GM12878 (cell line): ENCODE results near the gene TOR1A. TPM values are rescaled to one million over a fixed set of nuclear protein-coding genes. Genes with fewer than 3 reads are reported as not detected.

Source experiments
- ATAC-seq: fragments of 200-7000 bp; cut with Tn5 transposase; 3 replicates; pipeline ENCODE4 v1.9.1; 2020; ENCODE audit warnings: mild to moderate bottlenecking, moderate library complexity
- BruUV-seq: library from RNA; stranded (reverse); fragments of 400-500 nt; replicated peaks from 2 replicates; lab custom pipeline; 2021; lab: Mats Ljungman, UMichigan
- CTCF ChIA-PET: fragments of 300-600 bp; sonication (Branson Sonifier 250); formaldehyde crosslinking; extraction: SDS; loops from one replicate; lab custom pipeline; 2021; ENCODE audit warnings: inconsistent platforms; lab: Yijun Ruan, JAX
- POLR2A ChIA-PET: fragments of 350-600 bp; formaldehyde crosslinking; extraction: SDS; loops from one replicate; lab custom pipeline; 2021; ENCODE audit warnings: inconsistent platforms; lab: Charles Lee
- RAD21 ChIA-PET: fragments of 300-600 bp; sonication (Branson Sonifier 250); formaldehyde crosslinking; loops from one replicate; lab custom pipeline; 2023; ENCODE audit warnings: antibody characterized with exemption; ENCODE audit not compliant: unreplicated experiment; lab: Charles Lee
- SMC1A ChIA-PET: fragments of 300-600 bp; sonication (Branson Sonifier 250); formaldehyde crosslinking; loops from one replicate; lab custom pipeline; 2023; ENCODE audit not compliant: unreplicated experiment, uncharacterized antibody; lab: Charles Lee
- DNase-seq: peaks from one replicate; pipeline ENCODE4 v3.0.0-alpha.2; 2011; ENCODE audit warnings: low read depth, low spot score
- FAIRE-seq: peaks from 3 replicates; lab custom pipeline; 2011; peaks lifted over from hg19 to GRCh38; lab: Jason Lieb, UNC
- H2AFZ ChIP-seq: 2 replicates; pipeline ENCODE4 v1.6.0; 2011; ENCODE audit warnings: low read depth, low read length, control low read depth; ENCODE audit not compliant: control insufficient read depth
- H3K27ac ChIP-seq: 2 replicates; pipeline ENCODE4 v1.5.1; 2011; ENCODE audit warnings: control low read depth; ENCODE audit not compliant: control insufficient read depth, insufficient read depth
- H3K27me3 ChIP-seq, 2 experiments: replicated peaks in 1 of 2; 2 replicates each; pipeline versions ENCODE4 v1.6.0 to v1.6.1; 2011; ENCODE audit warnings: low read length in 1 of 2; ENCODE audit not compliant: control insufficient read depth in 2 of 2, insufficient read depth in 2 of 2
- H3K36me3 ChIP-seq, 2 experiments: 2 replicates each; pipeline ENCODE4 v1.5.1; 2011; ENCODE audit warnings: low read length in 1 of 2; ENCODE audit not compliant: control insufficient read depth in 2 of 2, insufficient read depth in 2 of 2
- H3K4me1 ChIP-seq: 2 replicates; pipeline ENCODE4 v1.6.1; 2011; ENCODE audit warnings: mild to moderate bottlenecking, low read length, moderate library complexity, mixed read lengths; ENCODE audit not compliant: control insufficient read depth, insufficient read depth
- H3K4me2 ChIP-seq: 2 replicates; pipeline ENCODE4 v1.6.0; 2011; ENCODE audit warnings: control low read depth; ENCODE audit not compliant: control insufficient read depth, insufficient read depth
- H3K4me3 ChIP-seq: fragments of 200-600 bp; sonication (generic); 2 replicates; pipeline ENCODE4 v1.5.1; 2016
- H3K79me2 ChIP-seq: 2 replicates; pipeline ENCODE4 v1.6.0; 2011; ENCODE audit warnings: low read length; ENCODE audit not compliant: control insufficient read depth, insufficient read depth
- H3K9ac ChIP-seq: 2 replicates; pipeline ENCODE4 v1.8.0; 2011; ENCODE audit warnings: low read length, control low read depth, mixed read lengths; ENCODE audit not compliant: control insufficient read depth, insufficient read depth
- H3K9me3 ChIP-seq: replicated peaks from 3 replicates; pipeline ENCODE4 v1.5.1; 2011; ENCODE audit warnings: mild to moderate bottlenecking, low read length; ENCODE audit not compliant: control insufficient read depth, insufficient read depth
- H4K20me1 ChIP-seq: 2 replicates; pipeline ENCODE4 v1.6.0; 2011; ENCODE audit not compliant: control insufficient read depth, insufficient read depth
- E4F1 ChIP-seq: fragments of 450-650 bp; IDR thresholded peaks from 2 replicates; pipeline ENCODE4 v1.6.1; 2018; ENCODE audit warnings: borderline replicate concordance, mild to moderate bottlenecking; ENCODE audit not compliant: partially characterized antibody
- ETV6 ChIP-seq, 2 experiments: fragments of 450-650 bp in 1 of 2; IDR thresholded peaks in 1 of 2; conservative IDR thresholded peaks in 1 of 2; 2 replicates each; pipeline ENCODE4 v1.6.1; 2014; ENCODE audit warnings: antibody characterized with exemption in 1 of 2, borderline replicate concordance in 1 of 2, low read depth in 1 of 2, mild to moderate bottlenecking in 1 of 2, moderate library complexity in 1 of 2
- HDAC2 ChIP-seq: fragments of 200-600 bp; sonication (generic); IDR thresholded peaks from 2 replicates; pipeline ENCODE4 v1.6.1; 2017
- HDAC6 ChIP-seq: fragments of 200-600 bp; sonication (generic); IDR thresholded peaks from one replicate; pipeline ENCODE4 v1.8.0; 2017; ENCODE audit warnings: antibody characterized with exemption; ENCODE audit not compliant: unreplicated experiment
- NR2C2 ChIP-seq: IDR thresholded peaks from 2 replicates; pipeline ENCODE4 v1.6.1; 2011; ENCODE audit warnings: borderline replicate concordance, low read depth; ENCODE audit not compliant: control insufficient read depth, insufficient read length
- RB1 ChIP-seq: fragments of 450-650 bp; formaldehyde crosslinking; IDR thresholded peaks from 2 replicates; pipeline ENCODE4 v1.6.1; 2017; ENCODE audit warnings: mild to moderate bottlenecking, borderline replicate concordance
- RBBP5 ChIP-seq: fragments of 200-600 bp; sonication (generic); conservative IDR thresholded peaks from 2 replicates; pipeline ENCODE4 v1.6.1; 2016
- TCF12 ChIP-seq: IDR thresholded peaks from 2 replicates; pipeline ENCODE4 v1.6.1; 2011; ENCODE audit warnings: low read depth, mild to moderate bottlenecking, low read length
- YBX1 ChIP-seq: fragments of 450-650 bp; IDR thresholded peaks from 2 replicates; pipeline ENCODE4 v1.6.1; 2016; ENCODE audit warnings: antibody characterized with exemption
- YY1 ChIP-seq: IDR thresholded peaks from 2 replicates; pipeline ENCODE4 v1.6.1; 2011; ENCODE audit warnings: low read depth, mild to moderate bottlenecking, low read length
- ZNF687 ChIP-seq: fragments of 450-650 bp; IDR thresholded peaks from 2 replicates; pipeline ENCODE4 v1.6.1; 2017; ENCODE audit warnings: mild to moderate bottlenecking, moderate library complexity
- WGBS: methylation state at CpG from one replicate; pipeline ENCODE4 v1.1.6; 2016; ENCODE audit warnings: low lambda C conversion rate; ENCODE audit not compliant: insufficient replicate concordance, insufficient coverage; ENCODE audit errors: missing lambda C conversion rate; 5-methylcytosine and 5-hydroxymethylcytosine counted together
- in situ Hi-C: fragments of 300-500 bp; cut with MboI; formaldehyde crosslinking; loops from 9 replicates; pipeline ENCODE4 v1.14.3; 2018; ENCODE audit warnings: mixed read lengths
- intact Hi-C: fragments of 100-400 bp; cut with micrococcal nuclease; formaldehyde crosslinking; loops from one replicate; pipeline ENCODE4 v1.14.2; 2022; ENCODE audit not compliant: unreplicated experiment
- polyA plus RNA-seq, 11 experiments: library from polyadenylated mRNA; depleted of rRNA in 4 of 11; unstranded in 6 of 11; stranded (reverse) in 5 of 11; fragments of >200 nt; fragmentation: Nextera tagmentation in 4 of 11; fragmentation: Illumina TruSeq in 1 of 11; extraction: Ambion mirVana in 4 of 11; extraction: Trizol in 1 of 11; gene quantifications; 1 replicate in 1 of 11; 2 replicates in 10 of 11; pipeline versions ENCODE4 v1.2.1 to v1.2.3, GENCODE V29; 2011 to 2016; ENCODE audit warnings: inconsistent platforms in 2 of 11, missing spikeins in 2 of 11, low read depth in 1 of 11
- total RNA-seq, 4 experiments: library from RNA; depleted of rRNA in 3 of 4; stranded (reverse); fragments of >200 nt in 3 of 4; fragmentation: Illumina TruSeq in 1 of 4; extraction: Trizol in 1 of 4; gene quantifications; 2 replicates each; pipeline versions ENCODE4 v1.2.1 to v1.2.3, GENCODE V29; 2013 to 2021

Gene TOR1A
- total and polyA plus RNA-seq, 10 of the 15 experiments (the other 5 are each of a cell fraction or from before 2014, with no cell fraction given) = 3.2 to 60.8 (median 38.6) TPM

GRCh38 chr9:129854588-129855110, 30.7 kb upstream of the TOR1A start (continued):
- no peak for TF ChIP-seq E4F1
- no peak for TF ChIP-seq RB1
- TF ChIP-seq YBX1 = no peak
- no peak for TF ChIP-seq NR2C2
- no peak for TF ChIP-seq YY1
- no peak for TF ChIP-seq RBBP5

GRCh38 chr9:129853614-129854013, 29.7 kb upstream of the TOR1A start:
- BruUV-seq = no TSS peak
- no peak overlapping the region for H2AFZ ChIP-seq
- no peak overlapping the region for H3K4me3 ChIP-seq
- H3K27me3 ChIP-seq = no peaks in the 10 kb centered on the region
- FAIRE-seq (no peak), DNase-seq (no peak), ATAC-seq (no peak)
- H3K79me2 ChIP-seq = no peaks in the 10 kb centered on the region
- ChIA-PET SMC1A (interaction anchor here (1.2 kb wide), 1 partner anchor 109 kb away, joined by 3 read pairs; no protein-coding TSS in a partner anchor), CTCF (interaction anchor here (1.2 kb wide), 1 partner anchor 10 kb away, joined by 3 read pairs; no protein-coding TSS in a partner anchor), POLR2A (no interaction called here), RAD21 (no interaction called here)
- intact Hi-C loops = no loop called here
- no peak overlapping the region for H3K4me2 ChIP-seq
- no peak overlapping the region for H3K9ac ChIP-seq
- peaks cover 0 to 8% of the 10 kb centered on the region in 2 experiments; a peak in 3 of 4 replicates for H3K36me3 ChIP-seq
- no peak for TF ChIP-seq HDAC2
- TF ChIP-seq TCF12 = no peak
- no peak for TF ChIP-seq ETV6 (conservative IDR thresholded peaks at IDR 0.05 in 1 of 2, IDR thresholded peaks at IDR 0.05 in 1 of 2; ENCODE audit: borderline replicate concordance in 1 of 2, low read depth in 1 of 2)
- TF ChIP-seq ZNF687 = no peak
- TF ChIP-seq HDAC6 = no peak
- 43% methylated on average over 3 of the region's 3 CpGs for WGBS
- H3K4me1 ChIP-seq = no peaks in the 10 kb centered on the region
- H4K20me1 ChIP-seq = no peaks in the 10 kb centered on the region
- no peak overlapping the region for H3K27ac ChIP-seq
- in situ Hi-C loops = no loop called here
- H3K9me3 ChIP-seq = no peaks in the 10 kb centered on the region
